Measurements from ENCODE around the gene TJP1.

DNA sequence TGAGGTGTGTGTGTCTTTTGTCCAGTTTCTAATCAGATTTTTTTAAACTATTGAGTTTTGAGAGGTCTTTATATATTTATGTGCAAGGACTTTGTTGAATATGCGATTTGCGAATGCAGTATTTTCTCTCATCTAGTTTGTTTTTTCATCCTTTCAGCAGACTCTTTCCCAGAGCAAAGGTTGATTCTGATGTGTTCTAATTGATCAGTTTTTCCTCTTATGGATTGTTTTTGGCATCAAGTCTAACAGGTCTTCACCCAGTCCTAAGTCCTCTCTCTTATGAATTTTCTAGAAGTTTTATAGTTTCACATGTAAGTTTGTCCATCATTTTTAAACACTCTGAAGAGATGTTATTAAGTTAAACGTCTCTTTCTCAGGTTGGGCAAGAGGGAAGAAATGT is 17.8 kb upstream of the TJP1 start:
- TF ChIP-seq, protein P1, sequence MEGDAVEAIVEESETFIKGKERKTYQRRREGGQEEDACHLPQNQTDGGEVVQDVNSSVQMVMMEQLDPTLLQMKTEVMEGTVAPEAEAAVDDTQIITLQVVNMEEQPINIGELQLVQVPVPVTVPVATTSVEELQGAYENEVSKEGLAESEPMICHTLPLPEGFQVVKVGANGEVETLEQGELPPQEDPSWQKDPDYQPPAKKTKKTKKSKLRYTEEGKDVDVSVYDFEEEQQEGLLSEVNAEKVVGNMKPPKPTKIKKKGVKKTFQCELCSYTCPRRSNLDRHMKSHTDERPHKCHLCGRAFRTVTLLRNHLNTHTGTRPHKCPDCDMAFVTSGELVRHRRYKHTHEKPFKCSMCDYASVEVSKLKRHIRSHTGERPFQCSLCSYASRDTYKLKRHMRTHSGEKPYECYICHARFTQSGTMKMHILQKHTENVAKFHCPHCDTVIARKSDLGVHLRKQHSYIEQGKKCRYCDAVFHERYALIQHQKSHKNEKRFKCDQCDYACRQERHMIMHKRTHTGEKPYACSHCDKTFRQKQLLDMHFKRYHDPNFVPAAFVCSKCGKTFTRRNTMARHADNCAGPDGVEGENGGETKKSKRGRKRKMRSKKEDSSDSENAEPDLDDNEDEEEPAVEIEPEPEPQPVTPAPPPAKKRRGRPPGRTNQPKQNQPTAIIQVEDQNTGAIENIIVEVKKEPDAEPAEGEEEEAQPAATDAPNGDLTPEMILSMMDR (optimal IDR thresholded peaks at IDR 0.05 in 1 of 3, IDR thresholded peaks at IDR 0.05 in 1 of 3, conservative IDR thresholded peaks at IDR 0.05 in 1 of 3; ENCODE audit: extremely low read depth in 1 of 3, insufficient read depth in 2 of 3, low read length in 3 of 3): no peak
- TF ChIP-seq EZH2 (IDR thresholded peaks at IDR 0.05; ENCODE audit: low read length): no peak
